Osteoblast (primary cell): ENCODE data around the gene RABGEF1. TPM values are rescaled to one million over a fixed set of nuclear protein-coding genes. Genes with fewer than 3 reads are reported as not detected.
"Not testable (repeated sequence)": the region's sequence is repeated elsewhere in the genome, so short reads cannot be mapped to it uniquely, and the experiment has no call there.

Source experiments
- DNase-seq: peaks from one replicate; pipeline ENCODE4 v3.0.0; 2011; ENCODE audit warnings: low spot score, mixed read lengths; ENCODE audit not compliant: insufficient read length; ENCODE audit errors: missing footprints
- H2AFZ ChIP-seq: 2 replicates; pipeline ENCODE4 v1.6.0; 2011; ENCODE audit warnings: mild to moderate bottlenecking, low read length
- H3K27ac ChIP-seq: 2 replicates; pipeline ENCODE4 v1.5.1; 2011; ENCODE audit warnings: mild to moderate bottlenecking, low read depth, low read length, moderate library complexity
- H3K27me3 ChIP-seq: 2 replicates; pipeline ENCODE4 v1.6.0; 2012; ENCODE audit warnings: mild to moderate bottlenecking, control low read depth, inconsistent platforms, low read length, moderate library complexity; ENCODE audit not compliant: insufficient read depth
- H3K36me3 ChIP-seq: 2 replicates; pipeline ENCODE4 v1.5.1; 2011; ENCODE audit warnings: mild to moderate bottlenecking, low read length, control low read depth, moderate library complexity; ENCODE audit not compliant: insufficient read depth
- H3K4me1 ChIP-seq: 2 replicates; pipeline ENCODE4 v1.5.1; 2011; ENCODE audit warnings: mild to moderate bottlenecking, low read length, control low read depth, moderate library complexity; ENCODE audit not compliant: insufficient read depth
- H3K4me2 ChIP-seq: 2 replicates; pipeline ENCODE4 v1.6.0; 2011; ENCODE audit warnings: mild to moderate bottlenecking, low read length; ENCODE audit not compliant: insufficient read depth
- H3K4me3 ChIP-seq: fragments of 200-600 bp; sonication (generic); 3 replicates; pipeline ENCODE4 v1.5.1; 2012; ENCODE audit warnings: mild to moderate bottlenecking, low read length, inconsistent platforms; ENCODE audit not compliant: insufficient read depth
- H3K79me2 ChIP-seq: 2 replicates; pipeline ENCODE4 v1.6.0; 2012; ENCODE audit warnings: mild to moderate bottlenecking, low read length, control low read depth, inconsistent platforms; ENCODE audit not compliant: insufficient read depth
- H3K9me3 ChIP-seq: 2 replicates; pipeline ENCODE4 v1.5.1; 2011; ENCODE audit warnings: low read depth, low read length, control low read depth
- H4K20me1 ChIP-seq: 2 replicates; pipeline ENCODE4 v1.6.0; 2012; ENCODE audit warnings: mild to moderate bottlenecking, low read length, control low read depth; ENCODE audit not compliant: insufficient read depth
- CTCF ChIP-seq: IDR thresholded peaks from 2 replicates; pipeline ENCODE4 v1.5.1; 2011; ENCODE audit warnings: mild to moderate bottlenecking, low read depth, low read length, moderate library complexity; ENCODE audit errors: extremely low read depth
- total RNA-seq: library from RNA; depleted of rRNA; stranded (reverse); fragments of >200 nt; gene quantifications from 2 replicates; pipeline ENCODE4 v1.2.3, GENCODE V29; 2012

Gene RABGEF1
- total RNA-seq, 1 donor, result 81.8 TPM

- H3K4me1 ChIP-seq, result no peaks in the 10 kb centered on the region
- peaks cover 12% of the 10 kb centered on the region for H4K20me1 ChIP-seq
- no peaks in the 10 kb centered on the region for H3K9me3 ChIP-seq
- no peaks in the 10 kb centered on the region for H3K27me3 ChIP-seq
- H3K36me3 ChIP-seq, result peaks cover 89% of the 10 kb centered on the region
- H3K4me2 ChIP-seq, result no peak overlapping the region
- no peak for DNase-seq
- peaks cover 7% of the 10 kb centered on the region for H3K79me2 ChIP-seq
- TF ChIP-seq CTCF, result no peak
- no peak overlapping the region for H3K27ac ChIP-seq
- no peak overlapping the region for H2AFZ ChIP-seq
- no peak overlapping the region for H3K4me3 ChIP-seq
Observed at GRCh38 chr7:66807736-66808135, 67.2 kb downstream of the RABGEF1 start.

GRCh38 chr7:66810716-66811115 is 70.2 kb downstream of the RABGEF1 start:
- TF ChIP-seq CTCF, result no peak
- Histone ChIP-seq H3K4me2 (no peak overlapping the region), H3K36me3 (peaks cover 65% of the 10 kb centered on the region), H3K4me3 (no peak overlapping the region), H4K20me1 (peaks cover 5% of the 10 kb centered on the region), H3K27ac (no peak overlapping the region), H2AFZ (no peak overlapping the region), H3K4me1 (no peaks in the 10 kb centered on the region), H3K27me3 (no peaks in the 10 kb centered on the region), H3K9me3 (no peaks in the 10 kb centered on the region), H3K79me2 (peaks cover 5% of the 10 kb centered on the region)
- no peak for DNase-seq

- not testable (repeated sequence) for H3K4me3 ChIP-seq, H3K27ac ChIP-seq, H3K4me2 ChIP-seq, H3K9me3 ChIP-seq, H3K27me3 ChIP-seq, H4K20me1 ChIP-seq, H2AFZ ChIP-seq, DNase-seq, H3K4me1 ChIP-seq, H3K79me2 ChIP-seq
- H3K36me3 ChIP-seq, result peaks cover 21% of the 10 kb centered on the region
Observed at GRCh38 chr7:66815186-66815875, 74.8 kb downstream of the RABGEF1 start.

GRCh38 chr7:66815951-66816350 is 75.4 kb downstream of the RABGEF1 start:
- H3K36me3 ChIP-seq, result peaks cover 15% of the 10 kb centered on the region
- no peaks in the 10 kb centered on the region for H3K9me3 ChIP-seq
- no peak overlapping the region for H3K4me2 ChIP-seq
- TF ChIP-seq CTCF, result no peak
- H4K20me1 ChIP-seq, result no peaks in the 10 kb centered on the region
- no peaks in the 10 kb centered on the region for H3K4me1 ChIP-seq
- no peak overlapping the region for H3K4me3 ChIP-seq
- no peaks in the 10 kb centered on the region for H3K79me2 ChIP-seq
- H3K27ac ChIP-seq, result no peak overlapping the region
- H2AFZ ChIP-seq, result no peak overlapping the region
- H3K27me3 ChIP-seq, result no peaks in the 10 kb centered on the region
- no peak for DNase-seq

GRCh38 chr7:66816658-66817057 is 76.1 kb downstream of the RABGEF1 start:
- not testable (repeated sequence) for H3K27me3 ChIP-seq, DNase-seq, H2AFZ ChIP-seq, H3K4me1 ChIP-seq, H4K20me1 ChIP-seq, H3K4me3 ChIP-seq, H3K27ac ChIP-seq, H3K36me3 ChIP-seq, H3K4me2 ChIP-seq, H3K79me2 ChIP-seq, H3K9me3 ChIP-seq

GRCh38 chr7:66817208-66817795 is 76.8 kb downstream of the RABGEF1 start:
- H2AFZ ChIP-seq, H3K27me3 ChIP-seq, DNase-seq, H3K79me2 ChIP-seq, H3K4me3 ChIP-seq, H3K4me2 ChIP-seq, H3K36me3 ChIP-seq, H3K27ac ChIP-seq, H3K4me1 ChIP-seq, H3K9me3 ChIP-seq, H4K20me1 ChIP-seq: not testable (repeated sequence)

- H2AFZ ChIP-seq, DNase-seq, H4K20me1 ChIP-seq, H3K9me3 ChIP-seq, H3K36me3 ChIP-seq, H3K4me3 ChIP-seq, H3K4me2 ChIP-seq, H3K27ac ChIP-seq, H3K4me1 ChIP-seq, H3K27me3 ChIP-seq, H3K79me2 ChIP-seq: not testable (repeated sequence)
Observed at GRCh38 chr7:66817956-66818355, 77.4 kb downstream of the RABGEF1 start.
